SK-N-SH treated with all-trans-retinoic acid at 6 μM for 48 hours (cell line): ENCODE data around the gene PSEN1.

Experiments used
- ATAC-seq: fragments of 200-7000 bp; cut with Tn5 transposase; 3 replicates; pipeline ENCODE4 v1.9.1; 2020; ENCODE audit warnings: mild to moderate bottlenecking, moderate library complexity
- BACH2 ChIP-seq: fragments of 250-450 bp; sonication (Bioruptor Pico); IDR thresholded peaks from 2 replicates; pipeline ENCODE4 v1.9.0; 2021; ENCODE audit warnings: mild to moderate bottlenecking, borderline replicate concordance
- ESRRG ChIP-seq: fragments of 250-450 bp; sonication (Bioruptor Pico); IDR thresholded peaks from 2 replicates; pipeline ENCODE4 v1.6.1; 2021; ENCODE audit warnings: mild to moderate bottlenecking
- GLIS3 ChIP-seq: fragments of 250-450 bp; sonication (Bioruptor Pico); IDR thresholded peaks from 2 replicates; pipeline ENCODE4 v1.5.0; 2020; ENCODE audit warnings: mild to moderate bottlenecking, moderate library complexity
- ISL1 ChIP-seq: fragments of 250-450 bp; sonication (Bioruptor Pico); IDR thresholded peaks from 2 replicates; pipeline ENCODE4 v2.1.2; 2022; ENCODE audit warnings: mild to moderate bottlenecking, moderate library complexity
- PPARA ChIP-seq: fragments of 250-450 bp; sonication (Bioruptor Pico); IDR thresholded peaks from 2 replicates; pipeline ENCODE4 v1.5.0; 2020; ENCODE audit warnings: mild to moderate bottlenecking, borderline replicate concordance
- RARB ChIP-seq: fragments of 250-450 bp; sonication (Bioruptor Pico); IDR thresholded peaks from 2 replicates; pipeline ENCODE4 v1.8.0; 2021; ENCODE audit warnings: mild to moderate bottlenecking, moderate library complexity
- SNAI2 ChIP-seq: fragments of 250-450 bp; sonication (Bioruptor Pico); IDR thresholded peaks from 2 replicates; pipeline ENCODE4 v1.5.0; 2020; ENCODE audit warnings: mild to moderate bottlenecking, moderate library complexity
- TCF4 ChIP-seq: fragments of 250-450 bp; sonication (Bioruptor Pico); IDR thresholded peaks from 2 replicates; pipeline ENCODE4 v1.8.0; 2021; ENCODE audit warnings: mild to moderate bottlenecking, moderate library complexity, borderline replicate concordance
- TOX ChIP-seq: fragments of 250-450 bp; sonication (Bioruptor Pico); IDR thresholded peaks from 2 replicates; pipeline ENCODE4 v1.8.0; 2021; ENCODE audit warnings: mild to moderate bottlenecking, moderate library complexity, borderline replicate concordance
- ZC3H10 ChIP-seq: fragments of 250-450 bp; sonication (Bioruptor Pico); IDR thresholded peaks from 2 replicates; pipeline ENCODE4 v1.5.1; 2021; ENCODE audit warnings: mild to moderate bottlenecking, moderate library complexity
- ZFP3 ChIP-seq: fragments of 250-450 bp; sonication (Bioruptor Pico); IDR thresholded peaks from 2 replicates; pipeline ENCODE4 v1.5.0; 2020; ENCODE audit warnings: mild to moderate bottlenecking, moderate library complexity
- ZFP30 ChIP-seq: fragments of 450-650 bp; formaldehyde crosslinking; IDR thresholded peaks from 2 replicates; pipeline ENCODE4 v1.5.0; 2022; ENCODE audit warnings: mild to moderate bottlenecking, moderate library complexity
- ZNF565 ChIP-seq: fragments of 450-650 bp; formaldehyde crosslinking; conservative IDR thresholded peaks from 2 replicates; pipeline ENCODE4 v1.5.0; 2020; ENCODE audit warnings: low read depth, mild to moderate bottlenecking, moderate library complexity
- ZNF70 ChIP-seq: fragments of 450-650 bp; formaldehyde crosslinking; IDR thresholded peaks from 2 replicates; pipeline ENCODE4 v1.5.0; 2020; ENCODE audit warnings: mild to moderate bottlenecking, moderate library complexity
- ZNF8 ChIP-seq: fragments of 450-650 bp; formaldehyde crosslinking; IDR thresholded peaks from 2 replicates; pipeline ENCODE4 v1.5.0; 2020; ENCODE audit warnings: mild to moderate bottlenecking, moderate library complexity
- TF ChIP-seq, protein P1 (sequence below): fragments of 250-450 bp; sonication (Bioruptor Pico); IDR thresholded peaks from 2 replicates; pipeline ENCODE4 v1.5.0; 2020; ENCODE audit warnings: mild to moderate bottlenecking, moderate library complexity
- TF ChIP-seq, protein P2 (sequence below): fragments of 250-450 bp; sonication (Bioruptor Pico); IDR thresholded peaks from 2 replicates; pipeline ENCODE4 v1.8.0; 2020; ENCODE audit warnings: mild to moderate bottlenecking, moderate library complexity, borderline replicate concordance
- TF ChIP-seq, protein P3 (sequence below): fragments of 250-450 bp; sonication (Bioruptor Pico); IDR thresholded peaks from 2 replicates; pipeline ENCODE4 v1.5.1; 2021; ENCODE audit warnings: mild to moderate bottlenecking, moderate library complexity
- TF ChIP-seq, protein P4 (sequence below): fragments of 250-450 bp; sonication (Bioruptor Pico); IDR thresholded peaks from 2 replicates; pipeline ENCODE4 v1.8.0; 2021; ENCODE audit warnings: low read depth, mild to moderate bottlenecking, moderate library complexity, borderline replicate concordance

The PSEN1 gene

DNA sequence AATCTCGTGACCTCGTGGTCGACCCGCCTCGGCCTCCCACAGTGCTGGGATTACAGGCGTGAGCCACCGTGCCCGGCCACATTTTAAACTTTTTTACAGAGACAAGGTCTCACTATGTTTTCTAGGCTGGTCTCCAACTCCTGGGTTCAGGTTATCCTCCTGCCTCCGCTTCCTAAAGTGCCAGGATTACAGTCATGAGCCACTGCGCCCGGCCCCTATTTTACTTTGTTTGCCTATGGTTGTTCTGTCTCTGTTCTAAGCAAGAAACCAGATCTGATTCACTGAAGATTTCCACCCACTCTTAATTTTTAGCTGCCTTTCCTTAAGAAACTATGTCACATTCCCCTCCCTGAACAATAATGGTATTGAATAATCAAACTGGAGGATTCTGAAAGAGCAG is 38.9 kb upstream of the PSEN1 start:
- TF ChIP-seq PPARA = no peak
- no peak for TF ChIP-seq GLIS3 (CRISPR knock-in tag)
- TF ChIP-seq, protein P1, sequence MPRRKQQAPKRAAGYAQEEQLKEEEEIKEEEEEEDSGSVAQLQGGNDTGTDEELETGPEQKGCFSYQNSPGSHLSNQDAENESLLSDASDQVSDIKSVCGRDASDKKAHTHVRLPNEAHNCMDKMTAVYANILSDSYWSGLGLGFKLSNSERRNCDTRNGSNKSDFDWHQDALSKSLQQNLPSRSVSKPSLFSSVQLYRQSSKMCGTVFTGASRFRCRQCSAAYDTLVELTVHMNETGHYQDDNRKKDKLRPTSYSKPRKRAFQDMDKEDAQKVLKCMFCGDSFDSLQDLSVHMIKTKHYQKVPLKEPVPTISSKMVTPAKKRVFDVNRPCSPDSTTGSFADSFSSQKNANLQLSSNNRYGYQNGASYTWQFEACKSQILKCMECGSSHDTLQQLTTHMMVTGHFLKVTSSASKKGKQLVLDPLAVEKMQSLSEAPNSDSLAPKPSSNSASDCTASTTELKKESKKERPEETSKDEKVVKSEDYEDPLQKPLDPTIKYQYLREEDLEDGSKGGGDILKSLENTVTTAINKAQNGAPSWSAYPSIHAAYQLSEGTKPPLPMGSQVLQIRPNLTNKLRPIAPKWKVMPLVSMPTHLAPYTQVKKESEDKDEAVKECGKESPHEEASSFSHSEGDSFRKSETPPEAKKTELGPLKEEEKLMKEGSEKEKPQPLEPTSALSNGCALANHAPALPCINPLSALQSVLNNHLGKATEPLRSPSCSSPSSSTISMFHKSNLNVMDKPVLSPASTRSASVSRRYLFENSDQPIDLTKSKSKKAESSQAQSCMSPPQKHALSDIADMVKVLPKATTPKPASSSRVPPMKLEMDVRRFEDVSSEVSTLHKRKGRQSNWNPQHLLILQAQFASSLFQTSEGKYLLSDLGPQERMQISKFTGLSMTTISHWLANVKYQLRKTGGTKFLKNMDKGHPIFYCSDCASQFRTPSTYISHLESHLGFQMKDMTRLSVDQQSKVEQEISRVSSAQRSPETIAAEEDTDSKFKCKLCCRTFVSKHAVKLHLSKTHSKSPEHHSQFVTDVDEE = no peak
- no peak for TF ChIP-seq BACH2 (CRISPR knock-in tag)
- TF ChIP-seq TCF4 (CRISPR knock-in tag) = no peak
- TF ChIP-seq ZNF70 (CRISPR knock-in tag) = no peak
- no peak for TF ChIP-seq ZFP30 (CRISPR knock-in tag)
- TF ChIP-seq, protein P2, sequence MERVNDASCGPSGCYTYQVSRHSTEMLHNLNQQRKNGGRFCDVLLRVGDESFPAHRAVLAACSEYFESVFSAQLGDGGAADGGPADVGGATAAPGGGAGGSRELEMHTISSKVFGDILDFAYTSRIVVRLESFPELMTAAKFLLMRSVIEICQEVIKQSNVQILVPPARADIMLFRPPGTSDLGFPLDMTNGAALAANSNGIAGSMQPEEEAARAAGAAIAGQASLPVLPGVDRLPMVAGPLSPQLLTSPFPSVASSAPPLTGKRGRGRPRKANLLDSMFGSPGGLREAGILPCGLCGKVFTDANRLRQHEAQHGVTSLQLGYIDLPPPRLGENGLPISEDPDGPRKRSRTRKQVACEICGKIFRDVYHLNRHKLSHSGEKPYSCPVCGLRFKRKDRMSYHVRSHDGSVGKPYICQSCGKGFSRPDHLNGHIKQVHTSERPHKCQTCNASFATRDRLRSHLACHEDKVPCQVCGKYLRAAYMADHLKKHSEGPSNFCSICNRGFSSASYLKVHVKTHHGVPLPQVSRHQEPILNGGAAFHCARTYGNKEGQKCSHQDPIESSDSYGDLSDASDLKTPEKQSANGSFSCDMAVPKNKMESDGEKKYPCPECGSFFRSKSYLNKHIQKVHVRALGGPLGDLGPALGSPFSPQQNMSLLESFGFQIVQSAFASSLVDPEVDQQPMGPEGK (CRISPR knock-in tag) = no peak
- TF ChIP-seq, protein P3, sequence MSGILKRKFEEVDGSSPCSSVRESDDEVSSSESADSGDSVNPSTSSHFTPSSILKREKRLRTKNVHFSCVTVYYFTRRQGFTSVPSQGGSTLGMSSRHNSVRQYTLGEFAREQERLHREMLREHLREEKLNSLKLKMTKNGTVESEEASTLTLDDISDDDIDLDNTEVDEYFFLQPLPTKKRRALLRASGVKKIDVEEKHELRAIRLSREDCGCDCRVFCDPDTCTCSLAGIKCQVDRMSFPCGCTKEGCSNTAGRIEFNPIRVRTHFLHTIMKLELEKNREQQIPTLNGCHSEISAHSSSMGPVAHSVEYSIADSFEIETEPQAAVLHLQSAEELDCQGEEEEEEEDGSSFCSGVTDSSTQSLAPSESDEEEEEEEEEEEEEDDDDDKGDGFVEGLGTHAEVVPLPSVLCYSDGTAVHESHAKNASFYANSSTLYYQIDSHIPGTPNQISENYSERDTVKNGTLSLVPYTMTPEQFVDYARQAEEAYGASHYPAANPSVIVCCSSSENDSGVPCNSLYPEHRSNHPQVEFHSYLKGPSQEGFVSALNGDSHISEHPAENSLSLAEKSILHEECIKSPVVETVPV (CRISPR knock-in tag) = no peak
- no peak for TF ChIP-seq TOX (CRISPR knock-in tag)
- TF ChIP-seq ZFP3 (CRISPR knock-in tag) = no peak
- TF ChIP-seq ZC3H10 (CRISPR knock-in tag) = no peak
- no peak for TF ChIP-seq ISL1
- ATAC-seq = no peak

DNA sequence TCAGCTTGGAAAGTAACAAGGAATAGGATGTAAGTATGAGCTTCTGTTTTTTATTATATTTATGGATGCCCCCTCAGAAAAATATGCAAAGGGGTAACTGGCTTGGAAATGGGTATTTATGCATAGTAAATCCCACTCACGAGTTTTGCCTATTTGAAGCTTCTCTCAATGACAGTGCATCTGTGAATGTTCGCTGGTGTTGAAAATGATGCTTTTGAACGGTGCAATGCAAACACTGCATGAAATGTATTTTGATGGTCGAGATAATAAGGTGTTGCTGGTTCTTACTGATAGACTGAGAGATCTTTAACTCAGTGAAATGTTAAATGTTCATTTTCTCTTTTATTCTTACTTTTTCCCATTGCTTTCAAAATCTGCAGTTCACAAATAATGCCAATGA is 36.0 kb upstream of the PSEN1 start:
- TF ChIP-seq GLIS3 (CRISPR knock-in tag) (no peak), ZNF8 (no peak), ZNF565 (no peak), ZFP3 (CRISPR knock-in tag) (no peak), ZC3H10 (CRISPR knock-in tag) (no peak), ESRRG (no peak), RARB (CRISPR knock-in tag) (no peak)
- TF ChIP-seq, protein P1 = no peak
- TF ChIP-seq, all 23 proteins: peak for 0
- ATAC-seq = no peak

DNA sequence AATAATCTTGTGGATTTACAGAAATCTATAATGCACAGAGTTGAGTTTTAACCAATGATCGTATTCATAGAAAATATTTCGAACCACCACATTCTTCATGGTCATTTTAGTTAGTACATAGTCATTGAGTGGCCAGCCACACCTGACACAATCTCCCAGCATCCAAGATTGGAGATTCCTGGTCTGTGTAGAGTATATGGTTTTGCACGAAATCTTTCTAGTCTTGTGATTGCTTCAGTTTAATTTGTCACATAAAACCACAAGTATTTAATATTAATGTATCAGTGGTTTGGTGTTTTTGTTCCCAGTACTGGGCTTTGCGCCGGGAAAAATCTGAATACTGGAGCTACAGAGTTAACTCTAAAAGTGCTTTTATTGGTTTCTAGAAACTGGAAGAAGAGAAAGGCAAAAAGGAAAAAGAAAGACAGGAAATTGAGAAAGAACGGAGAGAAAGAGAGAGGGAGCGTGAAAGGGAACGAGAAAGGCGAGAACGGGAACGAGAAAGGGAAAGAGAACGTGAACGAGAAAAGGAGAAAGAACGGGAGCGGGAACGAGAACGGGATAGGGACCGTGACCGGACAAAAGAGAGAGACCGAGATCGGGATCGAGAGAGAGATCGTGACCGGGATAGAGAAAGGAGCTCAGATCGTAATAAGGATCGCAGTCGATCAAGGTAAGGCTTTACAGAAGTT is 33.4 kb upstream of the PSEN1 start:
- no peak for ATAC-seq
- TF ChIP-seq RARB (CRISPR knock-in tag) = no peak
- TF ChIP-seq, protein P1 = no peak
- TF ChIP-seq, protein P4, sequence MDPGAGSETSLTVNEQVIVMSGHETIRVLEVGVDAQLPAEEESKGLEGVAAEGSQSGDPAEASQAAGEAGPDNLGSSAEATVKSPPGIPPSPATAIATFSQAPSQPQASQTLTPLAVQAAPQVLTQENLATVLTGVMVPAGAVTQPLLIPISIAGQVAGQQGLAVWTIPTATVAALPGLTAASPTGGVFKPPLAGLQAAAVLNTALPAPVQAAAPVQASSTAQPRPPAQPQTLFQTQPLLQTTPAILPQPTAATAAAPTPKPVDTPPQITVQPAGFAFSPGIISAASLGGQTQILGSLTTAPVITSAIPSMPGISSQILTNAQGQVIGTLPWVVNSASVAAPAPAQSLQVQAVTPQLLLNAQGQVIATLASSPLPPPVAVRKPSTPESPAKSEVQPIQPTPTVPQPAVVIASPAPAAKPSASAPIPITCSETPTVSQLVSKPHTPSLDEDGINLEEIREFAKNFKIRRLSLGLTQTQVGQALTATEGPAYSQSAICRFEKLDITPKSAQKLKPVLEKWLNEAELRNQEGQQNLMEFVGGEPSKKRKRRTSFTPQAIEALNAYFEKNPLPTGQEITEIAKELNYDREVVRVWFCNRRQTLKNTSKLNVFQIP = no peak
- TF ChIP-seq PPARA = no peak
- no peak for TF ChIP-seq SNAI2 (CRISPR knock-in tag)
